Chondrocyte (in vitro differentiated cells): ENCODE results near the gene DDIT4. TPM values are rescaled to one million over a fixed set of nuclear protein-coding genes. Genes with fewer than 3 reads are reported as not detected.
"Not testable (repeated sequence)": the region's sequence is repeated elsewhere in the genome, so short reads cannot be mapped to it uniquely, and the experiment has no call there.

ENCODE experiments used
- DNase-seq: peaks from one replicate; pipeline ENCODE4 v3.0.0; 2021; ENCODE audit warnings: mixed read lengths, low spot score
- H3K27ac Mint-ChIP-seq: one replicate; pipeline ENCODE4 v1.8.0; 2021; ENCODE audit warnings: mild to moderate bottlenecking, moderate library complexity, mixed read lengths; ENCODE audit not compliant: unreplicated experiment
- H3K27me3 Mint-ChIP-seq: 2 replicates; pipeline ENCODE4 v1.8.0; 2021; ENCODE audit warnings: low read depth, mixed read lengths
- H3K36me3 Mint-ChIP-seq: 2 replicates; pipeline ENCODE4 v1.8.0; 2021; ENCODE audit warnings: low read depth, mixed read lengths
- H3K4me1 Mint-ChIP-seq: 2 replicates; pipeline ENCODE4 v1.8.0; 2021; ENCODE audit warnings: low read depth, mild to moderate bottlenecking, mixed read lengths
- H3K4me3 Mint-ChIP-seq: one replicate; pipeline ENCODE4 v1.8.0; 2021; ENCODE audit warnings: mild to moderate bottlenecking, moderate library complexity, mixed read lengths; ENCODE audit not compliant: unreplicated experiment
- H3K9me3 Mint-ChIP-seq: 2 replicates; pipeline ENCODE4 v1.8.0; 2021; ENCODE audit warnings: low read depth, mixed read lengths
- total RNA-seq: library from RNA; stranded (reverse); gene quantifications from 3 replicates; pipeline ENCODE4 v1.2.1, GENCODE V29; 2021
- TF ChIP-seq, protein P1 (sequence below): fragments of 200-600 bp; sonication (generic); IDR thresholded peaks from 2 replicates; pipeline ENCODE4 v1.5.0; 2021; ENCODE audit warnings: antibody characterized with exemption, mild to moderate bottlenecking, moderate library complexity

Gene DDIT4
- total RNA-seq, 1 donor from 2014 or later, result 241 TPM

DNA sequence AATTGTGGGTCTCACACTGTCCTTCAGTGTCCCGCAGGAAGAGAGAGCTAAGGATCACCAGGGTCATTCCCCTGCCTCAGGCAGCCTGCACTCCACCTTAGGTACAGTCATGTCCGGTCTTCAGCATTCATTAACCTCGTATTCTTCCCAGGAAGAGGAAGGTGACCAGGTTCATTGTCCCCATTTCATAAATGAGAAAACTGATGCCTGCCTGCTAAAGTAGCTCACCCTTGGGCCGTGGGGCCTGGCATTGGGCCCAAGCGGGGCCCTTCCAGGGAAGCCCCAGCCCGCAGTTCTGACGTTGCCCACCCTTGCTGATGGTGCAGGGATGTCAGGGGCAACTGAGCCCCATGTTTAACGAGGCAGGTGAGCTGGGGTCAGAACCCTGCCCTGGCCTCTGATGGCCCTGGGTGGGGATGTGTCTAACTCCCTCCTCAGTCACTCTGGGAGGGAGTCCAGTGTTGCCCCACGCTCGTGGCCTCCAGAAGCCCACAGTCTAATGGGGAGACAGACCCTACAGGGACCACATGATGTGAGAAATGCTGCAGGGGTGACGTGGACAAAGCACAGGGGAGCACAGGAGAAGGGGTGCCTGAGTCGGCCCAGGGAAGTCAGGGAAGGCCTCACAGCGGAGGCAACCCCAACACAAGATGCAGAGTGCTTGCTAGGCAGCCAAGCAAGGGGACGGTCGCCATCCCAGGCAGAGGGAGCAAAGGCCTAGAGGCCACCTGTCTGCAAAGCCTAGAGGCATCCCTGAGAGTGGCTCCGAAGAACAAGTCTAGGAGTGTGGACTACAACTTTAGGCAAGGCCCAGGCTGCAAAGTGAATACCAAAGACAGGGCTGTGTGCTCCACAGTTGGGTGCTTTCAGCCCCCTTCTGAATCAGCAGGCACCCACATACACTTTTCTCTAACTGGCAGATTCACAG lies 25.1 kb downstream of the DDIT4 start:
- no peaks in the 10 kb centered on the region for H3K9me3 Mint-ChIP-seq
- H3K27me3 Mint-ChIP-seq, result no peaks in the 10 kb centered on the region
- peak overlapping the region; percentile 94 for H3K27ac Mint-ChIP-seq
- H3K36me3 Mint-ChIP-seq, result no peaks in the 10 kb centered on the region
- H3K4me3 Mint-ChIP-seq, result no peak overlapping the region
- H3K4me1 Mint-ChIP-seq, result peaks cover 19% of the 10 kb centered on the region
- TF ChIP-seq, protein P1, sequence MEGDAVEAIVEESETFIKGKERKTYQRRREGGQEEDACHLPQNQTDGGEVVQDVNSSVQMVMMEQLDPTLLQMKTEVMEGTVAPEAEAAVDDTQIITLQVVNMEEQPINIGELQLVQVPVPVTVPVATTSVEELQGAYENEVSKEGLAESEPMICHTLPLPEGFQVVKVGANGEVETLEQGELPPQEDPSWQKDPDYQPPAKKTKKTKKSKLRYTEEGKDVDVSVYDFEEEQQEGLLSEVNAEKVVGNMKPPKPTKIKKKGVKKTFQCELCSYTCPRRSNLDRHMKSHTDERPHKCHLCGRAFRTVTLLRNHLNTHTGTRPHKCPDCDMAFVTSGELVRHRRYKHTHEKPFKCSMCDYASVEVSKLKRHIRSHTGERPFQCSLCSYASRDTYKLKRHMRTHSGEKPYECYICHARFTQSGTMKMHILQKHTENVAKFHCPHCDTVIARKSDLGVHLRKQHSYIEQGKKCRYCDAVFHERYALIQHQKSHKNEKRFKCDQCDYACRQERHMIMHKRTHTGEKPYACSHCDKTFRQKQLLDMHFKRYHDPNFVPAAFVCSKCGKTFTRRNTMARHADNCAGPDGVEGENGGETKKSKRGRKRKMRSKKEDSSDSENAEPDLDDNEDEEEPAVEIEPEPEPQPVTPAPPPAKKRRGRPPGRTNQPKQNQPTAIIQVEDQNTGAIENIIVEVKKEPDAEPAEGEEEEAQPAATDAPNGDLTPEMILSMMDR, result no peak
- DNase-seq, result no peak

DNA sequence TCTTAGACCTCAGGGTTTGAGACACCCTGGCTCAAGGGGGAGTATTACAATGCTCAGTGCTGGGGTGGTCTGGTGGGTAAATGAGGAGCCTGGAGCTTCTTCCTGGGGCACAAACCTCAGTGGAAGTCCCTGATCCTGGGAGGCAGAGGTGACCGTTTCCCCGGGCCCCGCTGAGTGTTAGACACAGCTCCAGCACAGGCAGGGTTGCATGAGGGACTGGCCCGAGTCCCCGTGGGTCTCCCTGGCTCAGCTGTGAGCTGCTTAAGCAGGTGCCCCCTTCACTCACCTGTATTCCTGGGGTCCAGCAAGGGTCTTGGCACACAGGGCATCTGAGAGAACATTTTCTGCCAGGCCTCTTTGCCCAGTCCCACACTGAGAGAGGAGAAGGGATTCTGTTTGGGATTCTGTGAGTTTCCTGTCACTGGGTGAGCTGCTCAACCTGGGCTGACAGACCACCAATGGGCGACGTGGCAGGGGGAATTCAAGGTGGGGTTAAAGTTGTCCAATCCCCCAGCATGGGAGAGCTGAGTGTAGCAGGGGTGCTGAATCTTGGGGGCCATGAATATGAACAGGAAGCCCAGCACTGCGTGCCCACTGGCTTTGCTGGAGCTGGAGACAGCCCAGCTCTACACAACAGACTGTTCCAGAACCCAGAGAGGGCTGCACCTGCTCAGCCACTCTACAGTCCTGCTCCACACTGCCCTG lies 29.9 kb downstream of the DDIT4 start:
- DNase-seq, result no peak
- Mint-ChIP-seq H3K27ac (no peak overlapping the region), H3K4me3 (no peak overlapping the region), H3K9me3 (no peaks in the 10 kb centered on the region), H3K4me1 (peaks cover 7% of the 10 kb centered on the region), H3K36me3 (no peaks in the 10 kb centered on the region), H3K27me3 (no peaks in the 10 kb centered on the region)
- TF ChIP-seq, protein P1, result no peak

DNA sequence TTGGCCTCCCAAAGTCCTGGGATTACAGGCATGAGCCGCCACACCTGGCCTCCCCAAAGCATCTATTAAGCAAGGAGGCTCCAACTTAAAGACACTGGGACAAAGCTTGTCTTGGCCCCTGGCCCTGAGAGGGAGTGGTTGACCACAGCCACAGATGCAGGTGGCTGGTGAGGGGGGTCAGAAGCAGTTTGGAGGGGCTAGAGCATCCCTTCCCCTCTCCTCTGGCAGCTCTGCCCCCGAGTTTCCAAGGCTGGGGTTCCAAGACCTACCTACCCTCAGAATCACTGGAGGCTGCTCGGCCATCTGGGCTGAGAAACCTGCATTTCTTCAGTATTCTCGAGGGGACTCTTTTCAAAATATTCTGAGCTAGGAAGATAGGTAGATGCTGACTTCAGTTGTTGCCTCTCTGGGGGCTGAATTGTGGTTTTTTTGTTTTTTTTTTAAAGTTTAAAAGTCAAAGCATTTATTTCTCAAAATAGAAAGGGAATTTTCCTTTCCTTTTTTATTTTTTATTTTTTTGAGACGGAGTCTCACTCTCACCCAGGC lies 32.6 kb downstream of the DDIT4 start:
- H3K9me3 Mint-ChIP-seq, result no peaks in the 10 kb centered on the region
- H3K4me1 Mint-ChIP-seq, result peaks cover 29% of the 10 kb centered on the region
- no peak overlapping the region for H3K4me3 Mint-ChIP-seq
- H3K27ac Mint-ChIP-seq, result no peak overlapping the region
- no peak for DNase-seq
- TF ChIP-seq, protein P1, result no peak
- H3K36me3 Mint-ChIP-seq, result no peaks in the 10 kb centered on the region
- no peaks in the 10 kb centered on the region for H3K27me3 Mint-ChIP-seq

DNA sequence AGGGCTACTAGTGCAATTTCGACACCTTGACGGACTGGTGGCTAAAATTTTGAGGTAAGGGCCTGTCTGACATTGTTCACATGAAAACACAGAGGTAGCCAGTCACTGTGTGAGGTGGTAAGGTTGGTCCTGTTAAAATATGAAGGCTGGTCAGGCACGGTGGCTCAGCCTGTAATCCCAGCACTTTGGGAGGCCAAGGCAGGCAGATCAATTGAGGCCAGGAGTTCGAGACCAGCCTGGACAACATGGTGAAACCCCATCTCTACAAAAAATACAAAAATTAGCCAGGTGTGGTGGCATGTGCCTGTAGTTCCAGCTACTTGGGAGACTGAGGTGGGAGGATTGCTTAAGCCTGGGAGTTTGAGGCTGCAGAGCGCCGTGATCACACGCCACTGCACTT lies 34.0 kb downstream of the DDIT4 start:
- Mint-ChIP-seq H3K4me1 (peaks cover 29% of the 10 kb centered on the region), H3K27ac (peak overlapping the region; percentile 84)
- H3K27me3 Mint-ChIP-seq, H3K4me3 Mint-ChIP-seq, H3K36me3 Mint-ChIP-seq, H3K9me3 Mint-ChIP-seq, DNase-seq: not testable (repeated sequence)

DNA sequence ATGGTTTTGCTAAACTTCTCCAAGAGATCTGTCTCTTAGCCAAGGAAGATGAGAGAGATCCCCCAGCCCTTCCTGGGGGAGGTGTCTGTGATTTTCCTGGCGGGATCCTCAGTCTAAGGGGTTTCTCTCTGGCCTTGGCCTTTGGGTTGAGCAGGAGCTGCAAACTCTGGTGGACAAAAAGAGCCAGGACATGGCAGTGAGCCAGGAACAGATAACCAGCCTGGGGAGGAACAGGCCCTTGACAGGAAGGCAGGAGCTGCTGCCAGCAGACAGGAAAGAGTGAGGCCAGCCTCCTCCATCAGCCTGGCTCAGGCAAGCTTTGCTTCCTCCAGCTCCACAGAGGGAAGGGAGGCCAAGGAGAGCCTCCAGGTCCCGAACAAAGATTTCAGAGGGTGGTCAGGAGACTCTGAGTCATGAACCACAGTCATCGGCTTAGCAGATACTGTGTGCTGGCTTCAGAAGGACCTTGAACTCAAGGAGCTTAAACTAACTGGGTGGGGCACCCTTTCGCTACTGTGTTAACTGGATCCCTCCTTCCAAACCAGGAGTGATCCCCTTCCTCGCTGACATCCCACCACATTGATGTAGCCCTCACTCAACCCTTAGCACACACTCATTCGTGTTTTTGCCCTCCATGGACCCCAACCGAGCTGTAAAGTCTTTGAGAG lies 34.7 kb downstream of the DDIT4 start:
- H3K27me3 Mint-ChIP-seq, result no peaks in the 10 kb centered on the region
- TF ChIP-seq, protein P1, result no peak
- no peaks in the 10 kb centered on the region for H3K9me3 Mint-ChIP-seq
- peaks cover 29% of the 10 kb centered on the region for H3K4me1 Mint-ChIP-seq
- H3K4me3 Mint-ChIP-seq, result no peak overlapping the region
- no peaks in the 10 kb centered on the region for H3K36me3 Mint-ChIP-seq
- peak overlapping the region; percentile 84 for H3K27ac Mint-ChIP-seq
- DNase-seq, result no peak
